Suprapubic skin (tissue), 3 donors: ENCODE data around the gene OR2D3.

Experiments
- CTCF ChIP-seq, 2 donors: fragments of 200-600 bp in 1 of 2; fragments of 450-650 bp in 1 of 2; sonication (generic) in 1 of 2; IDR thresholded peaks; one replicate each; pipeline ENCODE4 v1.5.1; 2016 to 2019; ENCODE audit warnings: antibody characterized with exemption in 2 of 2, mild to moderate bottlenecking in 1 of 2, moderate library complexity in 1 of 2
- POLR2AphosphoS5 ChIP-seq, 3 donors: sonication (generic); formaldehyde crosslinking; IDR thresholded peaks; one replicate each; pipeline ENCODE4 v1.6.1; 2017; ENCODE audit warnings: antibody characterized with exemption in 3 of 3

DNA sequence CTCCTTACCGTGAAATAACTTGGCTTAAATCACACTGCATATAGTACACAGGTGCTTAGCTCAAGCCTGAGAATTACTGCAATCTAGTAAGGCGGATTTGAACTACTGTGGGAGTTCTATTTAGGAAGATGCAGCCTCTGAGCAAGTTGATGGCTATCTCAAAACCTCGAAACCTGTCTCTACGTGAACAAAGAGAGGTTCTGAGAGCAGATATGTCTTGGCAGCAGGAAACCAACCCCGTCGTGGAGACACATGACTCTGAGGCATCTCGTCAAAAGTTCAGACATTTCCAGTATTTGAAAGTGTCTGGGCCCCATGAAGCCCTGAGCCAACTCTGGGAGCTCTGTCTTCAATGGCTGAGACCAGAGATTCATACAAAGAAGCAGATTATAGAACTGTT is 11.3 kb downstream of the OR2D3 start:
- TF ChIP-seq CTCF (IDR thresholded peaks at IDR 0.05), result no peak
- TF ChIP-seq POLR2AphosphoS5 (IDR thresholded peaks at IDR 0.05), result no peak
